ENCODE measurements around the gene TIMM8A.

DNA sequence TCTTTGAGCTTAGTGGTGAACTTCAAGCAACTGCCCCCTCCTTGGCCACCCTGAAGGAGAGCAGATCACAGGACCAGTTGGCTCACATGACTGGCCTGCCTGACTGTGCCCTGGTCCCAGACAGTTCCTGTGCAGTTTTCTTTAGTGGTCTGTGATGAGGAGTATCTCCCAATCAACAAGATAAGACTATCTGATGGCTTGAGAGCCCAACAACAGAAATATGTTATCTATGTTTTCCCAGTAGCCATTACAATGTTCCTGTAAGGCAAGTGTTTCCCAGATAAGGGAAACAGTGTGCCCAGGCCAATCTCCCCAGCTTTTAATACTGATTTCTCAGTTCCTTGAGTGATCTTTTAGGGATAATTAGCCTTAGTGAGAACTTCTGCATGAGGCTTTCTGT lies 14.2 kb upstream of the TIMM8A start:
- no peak for TF ChIP-seq POLR2A (IDR thresholded peaks at IDR 0.05; ENCODE audit: low read length)
- no peak for TF ChIP-seq GATA1 (IDR thresholded peaks at IDR 0.05; ENCODE audit: low read depth, low read length)

Measured in erythroblast (primary cell).